Measurements from ENCODE around the gene BPIFB6.

Gene BPIFB6

DNA sequence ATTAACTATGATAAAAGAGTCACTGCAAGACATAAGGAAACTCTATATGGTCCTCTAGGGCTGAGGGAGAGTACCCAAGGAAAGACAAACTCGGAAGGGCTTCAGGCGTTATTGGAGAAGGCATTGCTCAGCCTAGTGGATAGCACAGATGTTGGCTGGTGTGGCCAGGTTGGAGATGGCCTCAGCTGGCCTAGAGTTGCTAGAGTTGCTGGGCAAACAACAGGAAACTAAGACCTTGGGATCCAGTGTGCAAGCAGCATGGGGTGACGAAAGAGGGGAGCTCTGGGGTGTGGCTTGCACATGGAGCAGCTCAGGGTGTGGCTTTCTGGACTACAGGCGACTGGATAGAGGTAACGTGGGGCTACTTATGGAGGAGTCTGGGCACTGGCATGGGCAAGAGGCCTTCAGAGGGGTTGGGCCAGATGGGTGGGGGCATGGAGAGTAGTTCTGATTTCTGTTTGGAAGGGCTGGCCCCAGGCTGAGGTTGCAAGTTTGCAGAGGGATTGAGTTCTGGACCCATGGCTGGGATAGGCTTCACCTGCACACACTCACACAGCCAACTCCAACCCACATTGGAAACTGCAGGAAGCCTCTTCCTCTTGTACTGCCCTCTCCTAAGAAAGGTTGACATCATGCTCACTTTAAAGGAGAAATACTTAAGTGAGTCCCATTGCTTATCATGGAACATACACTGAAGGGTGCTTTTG lies 5.2 kb upstream of the BPIFB6 start:
- no peak overlapping the region for H3K27ac Mint-ChIP-seq
- H3K9me3 Mint-ChIP-seq = no peaks in the 10 kb centered on the region
- no peak overlapping the region for H3K4me3 Mint-ChIP-seq
- no peak for DNase-seq
- H3K36me3 Mint-ChIP-seq = no peaks in the 10 kb centered on the region
- CTCF ChIA-PET = no interaction called here
- H3K4me1 Mint-ChIP-seq = no peaks in the 10 kb centered on the region
- no peaks in the 10 kb centered on the region for H3K27me3 Mint-ChIP-seq

DNA sequence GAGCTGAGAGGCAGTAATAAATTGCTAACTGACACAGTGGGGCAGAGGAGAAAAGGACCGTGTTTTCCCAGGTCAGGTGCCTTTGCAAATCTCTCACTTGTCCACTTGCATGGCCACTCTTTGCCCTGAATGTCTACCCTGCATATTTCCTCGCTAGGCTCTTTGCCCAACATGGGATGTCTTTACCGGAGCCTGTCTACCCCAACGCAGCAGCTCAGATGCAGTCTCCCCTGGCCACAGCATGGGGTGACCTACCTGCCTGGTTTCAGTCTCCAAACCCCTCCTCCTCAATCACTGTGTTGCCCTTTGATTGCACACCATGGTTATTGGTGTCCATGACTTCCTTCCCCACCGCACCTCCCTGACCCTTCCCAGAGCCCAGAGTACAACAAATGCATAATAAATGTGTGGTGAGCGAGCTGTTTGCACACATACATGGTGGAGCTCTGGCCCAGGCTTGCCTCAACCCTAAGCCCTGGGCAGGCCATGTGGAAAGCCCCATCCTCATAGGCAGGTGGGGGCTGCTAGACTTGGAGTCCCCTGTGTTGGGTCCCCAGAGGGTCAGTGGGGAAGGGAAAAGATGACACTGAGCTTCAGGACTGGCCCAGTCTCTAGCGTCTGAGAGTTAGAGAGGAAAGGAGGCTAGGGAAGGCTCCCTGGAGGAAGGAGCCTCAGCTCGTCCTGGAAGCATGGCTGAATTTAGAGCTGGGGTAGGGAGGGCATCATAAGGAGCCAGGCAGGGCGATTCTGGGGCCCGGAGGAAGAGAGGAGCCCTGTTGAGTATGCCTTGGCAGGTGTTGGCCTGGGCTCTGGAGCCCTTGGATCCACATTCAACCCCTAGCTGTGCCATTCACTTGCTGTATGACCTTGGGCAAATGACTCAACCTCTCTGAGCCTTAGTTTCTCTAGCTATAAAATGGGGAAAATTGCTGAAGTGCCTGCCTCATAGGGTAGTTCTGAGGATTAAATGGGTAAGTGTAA lies 4.4 kb upstream of the BPIFB6 start:
- DNase-seq = no peak
- H3K36me3 Mint-ChIP-seq = no peaks in the 10 kb centered on the region
- H3K27ac Mint-ChIP-seq = no peak overlapping the region
- H3K4me3 Mint-ChIP-seq = no peak overlapping the region
- CTCF ChIA-PET = no interaction called here
- H3K4me1 Mint-ChIP-seq = no peaks in the 10 kb centered on the region
- no peaks in the 10 kb centered on the region for H3K27me3 Mint-ChIP-seq
- no peaks in the 10 kb centered on the region for H3K9me3 Mint-ChIP-seq

DNA sequence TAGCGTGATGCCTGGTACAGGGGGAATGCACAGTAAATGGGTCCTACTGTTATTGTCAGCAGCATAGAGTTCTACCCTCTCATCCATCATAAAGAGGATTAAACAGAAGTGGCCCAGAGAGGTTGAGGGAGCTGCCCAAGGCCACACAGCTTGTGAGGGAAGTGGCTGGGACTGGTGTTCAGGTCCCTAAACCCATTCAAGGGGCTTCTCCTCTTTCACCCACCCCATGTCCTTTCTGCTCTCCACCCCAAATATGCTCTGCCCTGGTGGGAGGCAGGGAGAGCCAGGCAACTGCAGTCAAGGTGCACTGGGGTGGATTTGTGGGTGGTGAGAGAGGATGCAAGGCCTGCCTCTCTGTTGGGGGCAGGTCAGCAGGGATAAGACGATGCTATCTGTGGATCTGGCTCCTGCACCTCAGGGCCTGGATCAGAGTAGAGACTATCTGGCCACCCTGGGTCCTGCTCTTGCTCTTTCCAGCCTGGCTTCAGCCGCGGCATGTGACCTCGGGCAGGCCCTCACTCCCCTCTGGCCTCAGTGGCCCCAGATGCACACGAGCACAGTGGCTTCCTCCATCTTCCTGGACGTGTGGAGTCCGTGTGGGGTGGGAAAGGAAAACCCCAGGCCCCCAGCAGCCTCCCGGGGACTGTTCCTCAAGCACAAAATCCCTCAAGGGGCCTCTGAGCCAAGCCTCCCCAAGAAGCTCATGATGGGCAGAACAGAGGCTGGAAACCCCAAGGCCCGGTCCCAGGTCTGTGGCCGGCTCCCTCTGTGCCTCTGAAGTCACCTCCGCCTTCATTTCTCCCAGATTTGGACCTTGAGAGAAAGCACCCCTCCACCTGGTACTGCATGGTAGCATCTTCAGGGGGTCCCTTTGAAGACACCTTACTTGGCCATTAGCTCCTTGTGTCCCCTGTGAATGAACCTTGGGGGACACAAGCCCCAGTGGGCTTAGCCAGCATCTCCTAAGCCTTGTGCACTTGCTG lies 3.4 kb upstream of the BPIFB6 start:
- Mint-ChIP-seq H3K27me3 (peaks cover 7% of the 10 kb centered on the region), H3K9me3 (no peaks in the 10 kb centered on the region), H3K27ac (no peak overlapping the region), H3K4me3 (no peak overlapping the region), H3K4me1 (no peaks in the 10 kb centered on the region), H3K36me3 (no peaks in the 10 kb centered on the region)
- no peak for DNase-seq
- CTCF ChIA-PET = interaction anchor here (0.6 kb wide), 1 partner anchor 71 kb away, joined by 3 read pairs; no protein-coding TSS in a partner anchor

DNA sequence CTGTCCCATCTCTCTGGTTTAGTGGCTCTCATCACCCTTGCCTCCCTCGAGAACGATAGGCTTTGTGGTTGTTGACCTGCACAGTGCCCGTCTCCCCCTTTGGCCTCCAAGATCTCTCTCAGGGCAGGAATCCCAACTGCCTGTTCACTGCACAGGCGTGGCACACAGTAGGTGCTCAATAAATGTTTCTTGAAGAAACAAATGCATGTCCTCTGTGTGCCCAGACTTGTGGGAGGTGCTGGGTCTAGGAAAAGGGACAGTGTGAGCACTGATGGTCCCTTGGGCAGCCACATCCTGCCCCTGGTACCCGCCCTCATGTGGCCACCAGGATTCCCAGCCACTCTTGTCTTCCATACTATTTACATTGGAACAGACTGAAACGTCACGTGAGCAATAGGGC lies 2.6 kb upstream of the BPIFB6 start:
- H3K27me3 Mint-ChIP-seq = peaks cover 7% of the 10 kb centered on the region
- H3K4me3 Mint-ChIP-seq = no peak overlapping the region
- CTCF ChIA-PET = no interaction called here
- no peak for DNase-seq
- H3K9me3 Mint-ChIP-seq = no peaks in the 10 kb centered on the region
- H3K27ac Mint-ChIP-seq = no peak overlapping the region
- no peaks in the 10 kb centered on the region for H3K4me1 Mint-ChIP-seq
- no peaks in the 10 kb centered on the region for H3K36me3 Mint-ChIP-seq

DNA sequence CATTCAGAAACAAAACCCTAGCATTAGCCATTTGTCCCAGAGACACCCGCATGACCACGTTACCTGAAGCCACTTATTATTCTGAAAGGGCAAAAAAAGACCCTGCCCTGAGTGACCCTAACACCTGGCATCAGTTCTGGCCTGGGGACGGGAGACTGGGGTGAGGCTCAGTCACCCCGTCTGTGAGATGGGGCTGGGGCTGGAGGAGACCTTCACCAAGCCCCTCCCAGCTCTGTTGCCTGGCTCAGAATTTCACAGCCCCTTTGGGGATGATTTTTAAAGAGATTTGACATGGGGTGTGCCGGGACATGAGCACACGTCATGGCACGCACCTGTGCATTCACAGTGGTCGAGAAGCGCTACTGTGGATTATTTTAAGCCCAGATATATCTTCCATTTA lies 1.4 kb upstream of the BPIFB6 start:
- H3K27ac Mint-ChIP-seq = no peak overlapping the region
- DNase-seq = no peak
- no peaks in the 10 kb centered on the region for H3K4me1 Mint-ChIP-seq
- no peaks in the 10 kb centered on the region for H3K36me3 Mint-ChIP-seq
- no peaks in the 10 kb centered on the region for H3K9me3 Mint-ChIP-seq
- no peak overlapping the region for H3K4me3 Mint-ChIP-seq
- CTCF ChIA-PET = no interaction called here
- peaks cover 7% of the 10 kb centered on the region for H3K27me3 Mint-ChIP-seq

DNA sequence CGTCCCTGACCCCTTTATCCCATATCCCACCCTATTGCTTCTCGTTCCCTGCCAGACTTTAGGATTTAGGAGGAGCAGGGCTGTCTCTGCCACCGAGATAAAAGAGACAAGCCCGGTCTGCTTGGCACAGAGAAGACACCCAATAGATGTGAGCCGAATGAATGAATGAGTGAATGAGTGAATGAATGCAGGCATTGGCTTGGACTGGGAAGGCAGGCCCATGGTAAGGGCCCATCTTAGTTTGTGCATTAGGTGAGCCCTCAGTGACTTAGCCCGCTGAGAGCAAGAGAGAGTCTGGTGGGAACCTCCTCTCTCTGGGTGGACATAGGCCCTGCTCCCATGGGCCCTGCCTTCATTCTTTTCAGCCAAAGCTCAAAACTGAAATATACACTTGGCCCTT lies 879 bp upstream of the BPIFB6 start:
- H3K4me3 Mint-ChIP-seq = no peak overlapping the region
- H3K9me3 Mint-ChIP-seq = no peaks in the 10 kb centered on the region
- H3K27me3 Mint-ChIP-seq = peaks cover 7% of the 10 kb centered on the region
- H3K36me3 Mint-ChIP-seq = no peaks in the 10 kb centered on the region
- DNase-seq = no peak
- no peaks in the 10 kb centered on the region for H3K4me1 Mint-ChIP-seq
- CTCF ChIA-PET = no interaction called here
- H3K27ac Mint-ChIP-seq = no peak overlapping the region

DNA sequence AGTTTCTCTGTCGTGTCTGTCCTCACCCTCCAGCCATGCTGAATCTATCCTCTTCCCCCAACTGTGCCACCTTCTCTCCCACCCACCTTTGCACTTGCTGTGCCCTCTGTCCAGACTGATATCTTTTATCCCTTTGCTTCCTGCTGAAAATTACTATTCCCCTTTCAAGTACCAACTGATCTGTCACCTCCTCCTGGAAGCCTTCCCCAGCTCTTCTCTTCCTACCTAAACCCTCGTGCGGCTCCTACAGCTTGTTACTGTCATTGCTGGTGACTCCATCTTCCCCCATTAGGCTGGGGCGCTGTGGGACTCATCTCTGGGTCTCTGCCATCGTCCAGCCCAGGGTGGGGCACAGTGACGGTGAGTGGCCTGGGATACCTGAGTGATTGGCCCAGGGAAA lies 1.1 kb downstream of the BPIFB6 start:
- Mint-ChIP-seq H3K9me3 (no peaks in the 10 kb centered on the region), H3K27ac (no peak overlapping the region), H3K27me3 (peaks cover 7% of the 10 kb centered on the region), H3K4me3 (no peak overlapping the region), H3K4me1 (no peaks in the 10 kb centered on the region), H3K36me3 (no peaks in the 10 kb centered on the region)
- no peak for DNase-seq
- CTCF ChIA-PET = no interaction called here

DNA sequence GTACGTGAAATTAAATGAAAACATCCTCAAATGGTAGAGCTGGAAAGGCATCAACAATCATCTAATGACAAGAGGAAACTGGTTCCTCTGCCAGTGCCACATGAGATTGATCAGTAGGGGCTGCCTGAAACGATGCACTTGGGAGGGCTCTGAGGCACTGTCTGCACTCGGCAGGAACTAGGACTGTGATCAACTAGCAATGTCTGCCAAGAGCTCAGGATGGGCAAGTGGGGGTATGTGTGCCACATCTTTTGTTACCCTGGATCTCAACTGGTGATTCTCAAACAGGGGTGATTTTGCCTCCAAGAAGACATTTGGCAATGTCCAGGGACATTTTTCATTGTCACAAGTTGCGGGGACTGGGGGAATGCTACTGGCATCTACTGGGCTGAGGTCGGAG lies 1.9 kb downstream of the BPIFB6 start:
- Mint-ChIP-seq H3K36me3 (no peaks in the 10 kb centered on the region), H3K4me3 (no peak overlapping the region), H3K27me3 (peaks cover 7% of the 10 kb centered on the region), H3K27ac (no peak overlapping the region), H3K4me1 (no peaks in the 10 kb centered on the region), H3K9me3 (no peaks in the 10 kb centered on the region)
- CTCF ChIA-PET = no interaction called here
- DNase-seq = no peak

DNA sequence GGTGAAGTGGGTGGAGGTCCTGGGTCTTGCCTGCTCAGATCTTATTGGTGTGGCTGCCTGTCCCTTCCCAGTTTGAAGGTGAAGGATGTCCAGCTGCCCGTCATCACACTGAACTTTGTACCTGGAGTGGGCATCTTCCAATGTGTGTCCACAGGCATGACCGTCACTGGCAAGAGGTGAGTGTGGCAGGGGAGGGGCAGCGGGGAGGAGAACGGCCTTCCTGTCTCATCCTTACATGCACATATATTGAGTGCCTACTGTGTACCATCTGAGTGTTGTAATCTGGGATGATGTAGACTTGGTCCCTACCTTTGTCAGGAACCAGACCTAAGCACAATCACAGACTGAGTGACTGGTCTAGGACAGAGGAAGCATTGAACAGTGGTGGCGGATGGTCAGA lies 2.7 kb downstream of the BPIFB6 start:
- Mint-ChIP-seq H3K27ac (no peak overlapping the region), H3K4me3 (no peak overlapping the region), H3K27me3 (peaks cover 7% of the 10 kb centered on the region), H3K4me1 (no peaks in the 10 kb centered on the region), H3K36me3 (no peaks in the 10 kb centered on the region), H3K9me3 (no peaks in the 10 kb centered on the region)
- CTCF ChIA-PET = no interaction called here
- no peak for DNase-seq

DNA sequence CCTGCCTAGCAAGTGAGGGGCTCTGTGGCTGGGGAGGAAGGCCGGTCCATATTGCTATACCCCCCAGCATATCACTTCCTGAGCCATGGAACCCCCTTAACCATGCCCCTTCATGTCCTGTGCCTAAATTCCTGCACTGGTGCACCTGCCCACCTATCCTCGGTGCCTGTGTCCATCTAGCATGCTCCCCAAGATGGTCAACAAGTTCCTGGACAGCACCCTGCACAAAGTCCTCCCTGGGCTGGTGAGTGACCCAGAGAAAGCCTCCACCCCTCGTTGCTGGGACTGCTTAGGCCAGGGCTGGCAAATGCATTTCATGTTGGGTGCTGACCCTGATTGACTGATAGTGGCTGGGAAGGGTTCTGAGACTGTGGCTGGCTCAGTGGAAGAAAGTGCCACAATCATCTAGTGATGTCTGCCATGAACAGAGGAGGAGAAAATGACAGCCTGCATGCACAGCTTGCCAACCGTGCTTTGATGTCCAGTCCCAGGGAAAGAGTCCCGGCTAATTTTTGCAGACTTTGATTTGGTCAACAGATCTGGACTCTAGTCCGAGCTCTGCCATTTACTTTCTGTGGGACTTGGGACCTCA lies 3.5 kb downstream of the BPIFB6 start:
- no peak for DNase-seq
- Mint-ChIP-seq H3K4me3 (no peak overlapping the region), H3K4me1 (no peaks in the 10 kb centered on the region), H3K36me3 (no peaks in the 10 kb centered on the region), H3K27ac (no peak overlapping the region), H3K9me3 (no peaks in the 10 kb centered on the region), H3K27me3 (peaks cover 7% of the 10 kb centered on the region)
- CTCF ChIA-PET = no interaction called here

DNA sequence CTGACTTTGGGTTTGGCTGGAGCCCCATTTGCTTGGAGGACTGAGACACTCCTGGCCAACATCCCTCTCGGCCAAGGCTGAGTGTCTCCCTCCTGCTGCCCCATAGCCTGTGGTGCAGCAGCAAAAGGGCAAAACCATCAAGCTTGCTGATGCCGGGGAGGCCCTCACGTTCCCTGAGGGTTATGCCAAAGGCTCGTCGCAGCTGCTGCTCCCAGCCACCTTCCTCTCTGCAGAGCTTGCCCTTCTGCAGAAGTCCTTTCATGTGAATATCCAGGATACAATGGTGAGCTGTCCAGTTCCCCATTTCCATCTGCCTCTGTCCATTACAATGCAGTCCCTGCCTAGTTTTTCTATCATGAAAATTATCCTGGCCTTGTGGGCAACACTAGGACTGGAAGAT lies 6.0 kb downstream of the BPIFB6 start:
- DNase-seq = no peak
- CTCF ChIA-PET = no interaction called here

DNA sequence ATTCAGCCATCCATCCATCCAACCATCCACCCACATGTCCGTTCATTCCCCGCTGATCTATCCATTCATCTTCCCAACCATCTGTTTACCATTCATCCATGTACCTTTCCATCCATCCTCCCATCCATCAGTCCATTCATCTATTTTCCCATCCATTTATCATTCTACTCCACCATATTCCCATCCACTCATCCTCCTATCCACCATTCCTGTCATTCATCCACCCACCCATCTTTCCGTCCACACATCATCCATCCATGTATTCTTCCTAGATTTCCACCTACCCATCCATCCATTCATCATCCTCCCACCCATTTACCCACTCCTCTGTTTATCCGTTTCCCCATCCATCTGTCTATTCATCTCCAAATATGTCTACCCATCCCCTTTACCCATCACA lies 6.8 kb downstream of the BPIFB6 start:
- H3K9me3 Mint-ChIP-seq = no peaks in the 10 kb centered on the region
- H3K27ac Mint-ChIP-seq = no peak overlapping the region
- no peaks in the 10 kb centered on the region for H3K4me1 Mint-ChIP-seq
- CTCF ChIA-PET = no interaction called here
- no peaks in the 10 kb centered on the region for H3K36me3 Mint-ChIP-seq
- H3K27me3 Mint-ChIP-seq = no peaks in the 10 kb centered on the region
- DNase-seq = no peak
- H3K4me3 Mint-ChIP-seq = no peak overlapping the region

More for the DNA sequence above, 6.0 kb downstream of the BPIFB6 start:
- Mint-ChIP-seq H3K27ac (no peak overlapping the region), H3K36me3 (no peaks in the 10 kb centered on the region), H3K9me3 (no peaks in the 10 kb centered on the region), H3K27me3 (peaks cover 4% of the 10 kb centered on the region), H3K4me3 (no peak overlapping the region), H3K4me1 (no peaks in the 10 kb centered on the region)

DNA sequence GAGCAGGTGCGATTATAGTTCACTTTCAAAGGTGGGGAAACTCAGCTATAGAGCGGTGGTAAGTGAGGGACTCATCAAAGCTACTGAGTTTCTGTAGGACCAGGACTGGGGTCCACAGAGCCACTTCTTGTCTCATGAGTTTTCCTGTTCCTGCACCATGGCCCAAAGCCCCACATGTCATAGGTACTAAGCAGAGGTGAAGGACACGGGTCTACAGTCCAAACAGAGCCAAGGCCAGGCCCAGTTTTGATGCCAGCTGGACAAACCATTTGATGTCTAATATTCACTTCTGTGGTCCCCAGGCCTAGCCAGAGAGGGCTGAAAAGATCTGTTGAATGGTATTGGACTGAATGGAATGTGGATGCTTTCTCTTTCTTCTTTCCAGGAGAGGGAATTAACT lies 11.0 kb downstream of the BPIFB6 start:
- Mint-ChIP-seq H3K9me3 (peaks cover 13% of the 10 kb centered on the region), H3K4me1 (no peaks in the 10 kb centered on the region), H3K4me3 (no peak overlapping the region), H3K27me3 (no peaks in the 10 kb centered on the region), H3K27ac (no peak overlapping the region), H3K36me3 (no peaks in the 10 kb centered on the region)
- DNase-seq = no peak
- CTCF ChIA-PET = interaction anchor here (0.6 kb wide), 2 partner anchors 75 to 121 kb away, joined by 3 read pairs; no protein-coding TSS in a partner anchor

Measured in activated naive CD4-positive, alpha-beta T cell treated with anti-CD3 and anti-CD28 coated beads, Interleukin-2, amount 10 ng/mL, durations not matched to agents 7 days and 5 days (primary cell).